Skin epidermis (tissue), 12 donors: ENCODE measurements around the gene DAZAP1.

ENCODE experiments used
- H3K27ac ChIP-seq, 21 experiments: fragments of 200-600 bp; sonication (generic) in 11 of 21; one replicate each; pipeline ENCODE4 v1.5.0; 2020; ENCODE audit warnings: mild to moderate bottlenecking in 3 of 21, inconsistent platforms in 2 of 21, moderate library complexity in 2 of 21
- H3K4me3 ChIP-seq, 7 experiments: fragments of 200-600 bp; sonication (generic) in 2 of 7; one replicate each; pipeline ENCODE4 v1.5.0; 2020; ENCODE audit warnings: inconsistent platforms in 2 of 7, mild to moderate bottlenecking in 2 of 7, moderate library complexity in 1 of 7

The DAZAP1 gene

DNA sequence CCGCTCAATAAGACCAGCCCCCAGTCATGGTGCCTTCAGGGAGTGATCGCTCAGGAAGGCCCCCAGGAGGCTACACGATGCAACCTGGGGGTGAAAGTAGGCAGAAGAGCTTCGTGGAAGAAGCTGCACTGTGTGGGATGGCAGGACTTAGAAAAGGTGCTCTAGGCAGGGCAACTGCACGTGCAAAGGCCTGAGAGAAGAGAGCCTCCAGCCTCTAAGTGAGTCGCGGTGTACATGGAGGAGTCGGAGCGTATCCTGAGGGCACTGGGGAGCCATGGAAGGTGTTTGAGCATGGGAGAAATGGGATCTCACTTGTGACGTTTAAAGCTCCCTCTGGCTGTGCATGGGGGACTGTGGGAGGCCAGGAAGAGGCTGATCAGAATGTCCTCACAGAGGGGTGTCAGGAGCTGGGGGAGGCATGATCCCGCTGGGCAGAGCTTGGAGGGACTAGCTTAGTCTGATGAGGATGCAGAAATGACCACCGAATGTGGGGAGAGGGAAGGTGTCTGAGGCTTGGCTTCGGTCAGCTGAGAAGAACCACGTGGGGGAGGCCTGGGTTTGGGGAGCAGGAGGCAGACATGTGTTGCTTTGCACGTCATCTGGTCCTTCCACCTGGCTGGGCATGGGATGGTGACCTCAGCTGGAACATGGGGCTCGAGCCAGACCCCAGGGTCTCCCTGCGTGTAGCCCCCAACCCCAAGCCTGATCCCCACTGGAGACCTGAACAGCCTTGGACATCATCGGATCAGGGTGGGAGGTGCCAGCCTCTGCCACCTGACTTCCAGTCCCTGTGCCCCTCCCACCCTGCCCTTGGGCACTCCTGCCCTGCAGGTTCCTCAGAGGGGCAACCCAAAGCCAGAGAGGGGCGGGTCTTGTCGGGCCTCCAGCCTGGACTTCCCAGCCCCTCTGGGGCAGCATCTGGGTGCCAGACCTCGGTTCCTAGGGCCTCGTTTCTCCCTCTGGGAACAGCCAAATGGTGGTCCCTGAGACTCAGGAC, 43.6 kb downstream of the DAZAP1 start:
- Histone ChIP-seq H3K4me3 (no peak overlapping the region), H3K27ac (no peak overlapping the region)

DNA sequence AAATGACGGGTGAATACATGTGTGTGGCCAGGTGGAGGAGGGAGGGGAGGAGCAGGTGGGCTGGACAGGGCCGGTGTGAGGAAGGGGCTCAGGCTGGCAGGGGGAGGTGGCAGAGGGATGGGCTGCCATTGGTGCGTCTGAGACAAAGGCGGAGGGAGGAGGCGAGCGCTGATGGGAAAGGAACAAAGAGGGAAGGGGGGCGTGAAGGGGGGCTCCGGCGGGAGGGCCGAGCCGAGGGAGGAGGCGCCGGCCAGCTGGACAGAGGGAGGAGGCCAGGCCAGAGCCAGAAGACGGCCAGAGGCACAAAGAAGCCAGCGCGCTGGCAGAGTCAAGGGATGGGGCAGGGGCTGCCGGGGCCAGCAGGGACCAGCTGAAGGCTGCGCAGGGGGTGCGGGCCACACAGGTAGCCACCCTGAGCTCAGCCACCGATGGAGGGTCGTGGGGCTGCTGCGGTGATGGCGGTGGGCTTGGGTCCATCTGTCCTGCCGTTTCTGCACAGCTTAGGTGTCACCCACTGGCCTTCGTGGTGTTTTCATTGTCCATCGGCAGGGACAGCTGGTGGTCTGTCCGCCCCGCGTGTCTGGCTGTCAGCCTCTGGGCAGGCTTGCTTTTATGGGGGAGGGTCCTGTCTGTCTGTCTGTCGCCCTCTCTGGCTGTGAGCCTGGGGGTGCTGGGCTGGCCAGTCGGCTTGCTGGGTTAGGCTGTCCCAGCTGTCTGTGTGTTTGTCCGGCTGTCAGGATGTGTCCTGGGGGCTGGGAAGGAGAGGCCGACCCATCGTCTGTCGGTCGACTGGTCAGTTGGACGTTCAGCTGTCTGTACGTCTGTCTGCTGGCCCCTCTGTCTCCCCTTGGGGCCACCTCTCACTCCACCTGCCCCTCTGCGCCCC, 44.8 kb downstream of the DAZAP1 start:
- no peak overlapping the region for H3K4me3 ChIP-seq
- no peak overlapping the region for H3K27ac ChIP-seq

DNA sequence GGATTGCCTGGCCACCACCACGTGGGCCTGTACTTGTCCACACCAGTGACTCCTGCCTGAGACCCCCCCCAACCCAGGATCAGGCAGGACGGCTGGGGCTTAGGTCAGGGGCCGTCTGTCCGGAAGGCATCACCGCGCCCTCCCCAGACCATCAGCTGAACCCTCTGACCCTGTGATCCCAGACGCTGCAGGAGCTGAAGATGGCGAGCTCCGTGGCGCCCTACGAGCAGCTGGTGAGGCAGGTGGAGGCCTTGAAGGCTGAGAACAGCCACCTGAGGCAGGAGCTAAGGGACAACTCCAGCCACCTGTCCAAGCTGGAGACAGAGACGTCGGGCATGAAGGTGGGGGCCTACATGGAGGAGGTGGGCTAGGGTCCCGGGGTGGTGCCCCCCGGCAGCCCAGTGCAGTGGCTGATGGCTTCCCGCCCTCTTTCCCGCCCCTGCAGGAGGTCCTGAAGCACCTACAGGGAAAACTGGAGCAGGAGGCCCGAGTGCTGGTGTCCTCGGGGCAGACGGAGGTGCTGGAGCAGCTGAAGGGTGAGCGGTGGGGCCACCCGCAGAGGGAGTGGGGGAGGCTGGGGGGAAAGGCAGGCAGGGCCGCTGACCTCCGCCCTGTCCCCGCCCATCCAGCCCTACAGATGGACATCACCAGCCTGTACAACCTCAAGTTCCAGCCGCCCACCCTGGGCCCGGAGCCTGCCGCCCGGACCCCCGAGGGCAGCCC, 45.6 kb downstream of the DAZAP1 start:
- Histone ChIP-seq H3K4me3 (no peak overlapping the region), H3K27ac (no peak overlapping the region)

- no peak overlapping the region for H3K27ac ChIP-seq
- H3K4me3 ChIP-seq = no peak overlapping the region
Observed at GRCh38 chr19:1453525-1454364, 46.4 kb downstream of the DAZAP1 start.

DNA sequence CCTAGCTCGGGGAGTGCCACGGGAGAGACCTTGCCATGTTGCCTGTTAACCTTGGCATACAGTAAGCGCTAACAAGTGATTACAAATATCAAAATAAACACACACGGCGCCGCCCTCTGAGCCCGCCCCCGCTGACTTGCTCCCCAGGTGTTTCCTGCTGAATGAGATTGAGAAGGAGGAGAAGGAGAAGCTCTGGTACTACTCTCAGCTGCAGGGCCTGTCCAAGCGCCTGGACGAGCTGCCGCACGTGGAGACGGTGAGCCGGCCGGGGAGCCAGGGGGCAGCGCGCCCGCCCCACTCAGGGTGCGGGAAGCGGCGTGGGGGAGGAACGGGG, 47.6 kb downstream of the DAZAP1 start:
- H3K4me3 ChIP-seq = no peak overlapping the region

GRCh38 chr19:1455336-1456120, 48.1 kb downstream of the DAZAP1 start:
- H3K27ac ChIP-seq = no peak overlapping the region

More for the DNA sequence above, 47.6 kb downstream of the DAZAP1 start:
- no peak overlapping the region for H3K27ac ChIP-seq

DNA sequence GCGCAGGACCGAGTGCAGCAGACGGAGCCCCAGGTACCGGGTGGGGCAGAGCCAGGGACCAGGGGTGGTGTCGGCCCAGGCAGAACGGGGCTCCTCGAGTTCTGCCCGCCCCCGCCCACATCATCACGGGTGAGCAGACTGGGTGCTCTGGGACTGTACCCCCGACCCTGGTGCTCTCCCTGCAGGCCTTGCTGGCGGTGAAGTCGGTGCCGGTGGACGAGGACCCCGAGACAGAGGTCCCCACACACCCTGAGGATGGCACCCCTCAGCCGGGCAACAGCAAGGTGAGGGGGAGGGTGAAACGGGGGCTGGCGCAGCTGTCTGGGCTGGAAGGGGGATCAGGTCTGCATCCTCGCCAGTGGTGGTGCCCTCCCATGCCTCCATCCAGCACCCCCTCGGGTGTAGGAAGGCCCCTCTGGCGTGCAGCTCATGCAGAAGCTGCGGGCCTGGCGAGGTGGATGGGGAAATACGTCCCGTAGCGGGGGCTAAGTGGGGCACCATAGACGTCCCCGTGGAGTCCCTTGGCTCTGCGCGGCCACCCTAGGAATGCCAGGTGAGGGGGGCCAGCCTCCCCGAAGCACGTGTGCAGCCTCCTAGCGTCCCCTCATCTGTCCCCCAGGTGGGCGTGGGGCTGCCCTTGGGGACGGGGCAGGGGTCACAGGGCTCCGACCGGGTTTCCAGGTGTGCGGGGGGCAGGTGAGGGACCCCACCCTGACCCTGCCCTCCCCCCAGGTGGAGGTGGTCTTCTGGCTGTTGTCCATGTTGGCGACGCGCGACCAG, 48.9 kb downstream of the DAZAP1 start:
- no peak overlapping the region for H3K4me3 ChIP-seq
- no peak overlapping the region for H3K27ac ChIP-seq

More at GRCh38 chr19:1455336-1456120, 48.1 kb downstream of the DAZAP1 start:
- H3K4me3 ChIP-seq = no peak overlapping the region

- H3K27ac ChIP-seq = no peak overlapping the region
- H3K4me3 ChIP-seq = no peak overlapping the region
Observed at GRCh38 chr19:1457031-1457739, 49.8 kb downstream of the DAZAP1 start.

DNA sequence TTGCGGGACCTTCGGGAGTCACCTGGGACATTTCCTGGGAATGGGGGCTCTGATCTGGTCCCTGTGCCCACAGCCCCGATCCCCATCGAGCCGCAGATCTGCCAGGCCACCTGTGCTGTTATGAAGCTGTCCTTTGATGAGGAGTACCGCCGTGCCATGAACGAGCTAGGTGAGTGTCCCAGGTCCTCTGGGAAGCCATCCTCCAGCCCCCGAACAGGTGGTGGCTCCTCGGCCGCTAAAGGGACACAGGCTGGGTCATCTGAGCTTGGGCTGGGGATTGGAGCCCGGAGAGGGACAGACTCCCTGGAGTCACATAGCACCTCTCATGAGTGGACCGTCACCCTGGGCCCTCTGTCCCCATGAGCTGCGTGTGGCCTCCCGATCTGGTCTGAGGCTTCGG, 50.5 kb downstream of the DAZAP1 start:
- Histone ChIP-seq H3K27ac (no peak overlapping the region), H3K4me3 (no peak overlapping the region)

DNA sequence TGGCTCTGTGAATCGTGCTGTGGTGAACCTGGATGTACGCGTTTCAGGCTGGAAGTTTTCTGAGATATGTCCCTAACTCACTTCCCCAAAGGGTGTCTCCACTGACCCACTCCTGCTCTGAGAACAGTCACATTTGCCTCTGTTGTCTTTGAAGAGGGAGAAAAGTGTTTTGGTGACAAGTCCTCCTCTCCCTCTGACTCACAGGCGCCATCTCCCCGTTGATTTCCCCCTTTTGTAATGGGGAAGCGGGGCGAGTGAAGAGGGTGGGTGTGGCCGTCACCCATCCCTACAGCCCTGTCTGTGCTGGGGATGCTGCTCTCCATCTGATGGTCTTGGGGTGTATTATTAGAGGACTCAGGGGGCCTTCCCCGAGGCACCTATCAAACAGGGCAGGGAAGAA, 52.1 kb downstream of the DAZAP1 start:
- Histone ChIP-seq H3K27ac (no peak overlapping the region), H3K4me3 (no peak overlapping the region)

DNA sequence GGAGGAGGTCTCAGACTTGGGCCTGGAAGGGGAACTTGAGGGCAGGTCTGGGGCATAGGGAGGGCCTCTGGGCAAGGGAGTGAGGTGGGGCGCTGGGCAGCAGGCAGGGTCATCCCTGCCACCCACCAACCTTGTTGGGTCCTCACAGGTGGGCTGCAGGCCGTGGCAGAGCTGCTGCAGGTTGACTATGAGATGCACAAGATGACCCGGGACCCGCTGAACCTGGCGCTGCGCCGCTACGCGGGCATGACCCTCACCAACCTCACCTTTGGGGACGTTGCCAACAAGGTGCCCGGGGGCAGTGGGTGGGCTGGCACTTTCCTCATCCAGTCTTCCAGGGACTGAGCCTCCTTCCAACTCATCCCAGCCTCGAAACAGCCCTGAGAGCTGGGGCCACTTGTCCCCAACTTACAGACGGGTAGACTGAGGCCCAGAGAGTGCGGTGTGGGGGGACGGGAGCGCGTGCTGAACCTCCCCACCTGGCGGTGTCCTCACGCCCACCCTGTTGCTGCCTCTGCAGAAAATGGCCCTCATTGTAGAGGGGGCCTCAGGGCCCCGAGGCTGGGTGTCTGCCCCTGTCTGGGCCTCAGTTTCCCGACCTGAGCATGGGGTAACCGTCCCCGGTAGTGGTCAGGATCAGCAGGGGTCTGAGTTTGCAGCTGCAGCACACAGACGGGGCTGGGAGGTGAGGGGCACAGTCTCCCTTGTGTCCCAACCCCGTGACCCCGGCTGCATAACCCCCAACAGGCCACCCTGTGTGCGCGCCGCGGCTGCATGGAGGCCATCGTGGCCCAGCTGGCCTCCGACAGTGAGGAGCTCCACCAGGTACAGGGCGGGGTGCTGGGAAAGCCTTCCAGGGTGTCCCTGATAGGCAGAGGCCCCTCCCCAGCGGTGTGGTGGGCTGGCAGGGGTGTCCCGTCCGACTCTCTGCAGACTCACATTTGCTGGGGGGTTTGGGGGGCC, 52.9 kb downstream of the DAZAP1 start:
- no peak overlapping the region for H3K27ac ChIP-seq
- H3K4me3 ChIP-seq = no peak overlapping the region

GRCh38 chr19:1461862-1462261, 54.5 kb downstream of the DAZAP1 start:
- Histone ChIP-seq H3K4me3 (no peak overlapping the region), H3K27ac (no peak overlapping the region)

GRCh38 chr19:1465191-1466016, 58.0 kb downstream of the DAZAP1 start:
- no peak overlapping the region for H3K4me3 ChIP-seq
- no peak overlapping the region for H3K27ac ChIP-seq

DNA sequence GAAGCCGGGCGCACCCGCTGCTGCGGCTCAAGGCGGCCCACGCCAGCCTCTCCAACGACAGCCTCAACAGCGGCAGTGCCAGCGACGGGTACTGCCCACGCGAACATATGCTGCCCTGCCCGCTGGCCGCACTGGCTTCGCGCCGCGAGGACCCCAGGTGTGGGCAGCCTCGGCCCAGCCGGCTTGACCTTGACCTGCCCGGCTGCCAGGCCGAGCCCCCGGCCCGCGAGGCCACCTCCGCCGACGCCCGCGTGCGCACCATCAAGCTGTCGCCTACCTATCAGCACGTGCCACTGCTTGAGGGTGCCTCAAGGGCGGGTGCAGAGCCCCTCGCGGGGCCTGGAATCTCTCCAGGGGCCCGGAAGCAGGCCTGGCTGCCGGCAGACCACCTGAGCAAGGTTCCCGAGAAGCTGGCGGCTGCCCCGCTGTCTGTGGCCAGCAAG, 58.7 kb downstream of the DAZAP1 start:
- Histone ChIP-seq H3K4me3 (no peak overlapping the region), H3K27ac (no peak overlapping the region)
